Activated CD8-positive, alpha-beta memory T cell treated with anti-CD3 and anti-CD28 coated beads, Interleukin-2, amount 50 U/mL, for 1 hour (primary cell): ENCODE measurements around the gene TNRC6A.
"Not testable (repeated sequence)": the region's sequence is repeated elsewhere in the genome, so short reads cannot be mapped to it uniquely, and the experiment has no call there.

Source experiments
- DNase-seq: peaks from one replicate; pipeline ENCODE4 v3.0.0-alpha.2; 2020; ENCODE audit errors: extremely low read depth

Gene TNRC6A

GRCh38 chr16:24728011-24728410 is 1.4 kb upstream of the TNRC6A start:
- DNase-seq: no peak

DNA sequence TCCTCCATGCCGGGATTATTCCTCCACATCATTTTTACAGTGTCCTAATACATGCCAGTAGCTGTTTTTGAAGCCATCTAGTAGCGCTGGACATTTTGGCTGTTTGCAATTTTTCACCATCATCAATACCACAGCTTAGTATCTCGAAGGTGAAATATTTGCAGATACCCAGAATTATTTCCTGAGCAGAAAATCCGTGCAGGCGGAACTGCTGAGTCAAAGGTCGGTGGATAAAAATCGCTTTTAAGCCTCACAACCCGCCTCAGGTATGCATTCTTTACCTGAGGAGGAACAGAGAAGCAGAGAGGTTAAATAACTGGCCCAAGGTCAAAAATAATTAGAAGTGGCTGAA is 584 bp upstream of the TNRC6A start:
- DNase-seq: peak; percentile 13

- DNase-seq: no peak
These were observed 732 bp downstream of the TNRC6A start for GRCh38 chr16:24729951-24730815.

GRCh38 chr16:24730914-24731313 is 1.5 kb downstream of the TNRC6A start:
- DNase-seq: no peak

- no peak for DNase-seq
These were observed 2.4 kb downstream of the TNRC6A start for GRCh38 chr16:24731722-24732419.

GRCh38 chr16:24734382-24734781 is 4.9 kb downstream of the TNRC6A start:
- DNase-seq: no peak

DNA sequence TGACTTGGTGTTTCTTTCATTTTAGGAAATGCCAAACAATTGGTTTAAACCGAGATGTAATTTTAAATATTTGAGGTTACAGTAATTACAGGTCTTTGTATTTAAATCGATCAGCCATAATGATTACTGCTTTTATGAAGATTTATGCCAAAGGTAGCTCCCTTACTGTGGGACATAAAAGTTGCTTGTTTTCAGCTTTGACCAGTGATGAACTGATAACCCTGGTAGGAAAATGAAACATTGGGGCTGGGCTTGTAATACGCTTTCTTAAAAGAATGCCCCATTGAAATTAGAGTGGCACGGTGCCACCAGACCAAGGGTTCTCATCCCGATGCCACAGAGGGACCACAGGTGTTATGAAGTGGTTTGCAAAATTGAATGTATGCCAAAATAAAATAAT is 7.3 kb downstream of the TNRC6A start:
- no peak for DNase-seq

- no peak for DNase-seq
These were observed 8.0 kb downstream of the TNRC6A start for GRCh38 chr16:24737391-24737871.

DNA sequence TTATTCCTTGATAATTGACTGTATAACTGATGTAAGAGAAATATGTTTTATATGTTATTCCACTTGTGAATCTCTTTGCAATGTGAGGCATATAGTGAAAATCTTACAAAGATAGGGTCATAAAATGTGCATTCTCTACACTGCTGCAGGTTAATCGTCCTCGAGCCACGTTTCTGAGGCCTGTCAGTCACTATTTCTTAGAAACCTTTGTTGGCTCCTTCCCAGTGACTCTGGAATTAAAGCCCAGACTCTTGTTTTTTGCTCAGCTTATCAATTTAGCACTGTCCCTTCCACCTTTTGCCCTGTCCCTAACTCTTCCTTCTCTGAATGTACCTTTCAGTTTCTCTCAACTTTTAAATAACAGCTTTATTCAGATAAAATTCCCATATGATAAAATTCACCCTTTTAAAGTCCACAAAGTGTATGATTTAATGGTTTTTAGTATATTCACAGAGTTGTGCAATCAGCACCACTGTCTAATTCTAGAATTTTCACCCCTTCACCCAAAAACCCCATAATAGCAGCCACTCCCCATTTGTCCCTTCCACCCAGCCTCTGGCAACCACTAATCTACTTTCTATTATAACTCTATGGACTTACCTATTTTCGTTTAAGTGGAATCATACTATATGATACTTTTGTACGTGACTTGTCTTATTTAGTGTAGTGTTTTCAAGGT is 8.6 kb downstream of the TNRC6A start:
- DNase-seq: no peak

DNA sequence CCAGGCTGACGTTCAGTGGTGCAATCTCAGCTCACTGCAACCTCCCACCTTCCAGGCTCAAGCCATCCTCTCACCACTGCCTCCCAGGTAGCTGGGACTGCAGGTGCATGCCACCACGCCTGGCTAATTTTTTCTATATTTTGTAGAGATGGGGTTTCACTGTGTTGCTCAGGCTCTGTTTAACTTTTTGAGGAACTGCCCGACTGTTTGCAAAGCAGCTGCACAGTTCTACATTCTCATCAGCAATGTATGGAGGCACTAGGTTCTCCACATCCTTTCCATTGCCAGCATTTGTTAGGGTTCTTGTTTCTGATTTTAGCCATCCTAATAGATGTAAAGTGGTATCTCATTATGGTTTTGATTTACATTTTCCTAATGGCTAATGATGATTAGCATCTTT is 9.4 kb downstream of the TNRC6A start:
- no peak for DNase-seq

- DNase-seq: no peak
These were observed 12.4 kb downstream of the TNRC6A start for GRCh38 chr16:24741862-24742261.

DNA sequence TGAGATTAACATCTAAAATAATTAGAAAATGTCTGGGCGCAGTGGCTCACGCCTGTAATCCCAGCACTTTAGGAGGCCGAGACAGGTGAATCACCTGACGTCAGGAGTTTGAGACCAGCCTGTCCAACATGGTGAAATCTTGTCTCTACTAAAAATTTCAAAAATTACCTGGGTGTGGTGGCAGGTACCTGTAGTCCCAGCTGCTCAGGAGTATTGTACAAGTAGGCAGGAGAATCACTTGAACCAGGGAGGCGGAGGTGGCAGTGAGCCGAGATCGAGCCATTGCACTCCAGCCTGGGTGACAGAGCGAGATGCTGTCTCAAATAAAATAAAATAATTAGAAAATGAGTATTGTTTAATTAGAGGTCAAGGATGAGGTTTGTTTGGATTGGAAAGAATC is 13.2 kb downstream of the TNRC6A start:
- DNase-seq: not testable (repeated sequence)

- no peak for DNase-seq
These were observed 15.9 kb downstream of the TNRC6A start for GRCh38 chr16:24745391-24745790.

GRCh38 chr16:24745791-24746190 is 16.3 kb downstream of the TNRC6A start:
- no peak for DNase-seq

DNA sequence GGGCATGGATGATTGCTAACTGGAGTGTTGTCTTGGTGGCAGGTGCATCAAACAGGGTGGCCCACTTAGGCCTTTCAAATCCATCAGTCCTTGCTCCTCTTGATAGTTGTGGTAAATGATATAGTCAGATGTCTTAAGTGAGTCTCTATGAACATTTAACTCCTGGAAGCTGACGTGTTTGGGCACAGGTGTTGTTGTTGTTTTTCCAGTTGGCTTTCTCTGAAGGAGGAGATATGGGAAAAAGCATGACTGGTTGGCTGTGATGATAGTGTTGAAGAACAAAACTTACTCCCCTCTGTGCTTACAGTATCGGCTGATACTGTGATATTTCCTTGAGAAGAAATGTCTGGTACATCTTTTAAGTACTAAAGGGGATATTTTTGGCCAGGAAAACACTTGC is 18.0 kb downstream of the TNRC6A start:
- DNase-seq: no peak

DNA sequence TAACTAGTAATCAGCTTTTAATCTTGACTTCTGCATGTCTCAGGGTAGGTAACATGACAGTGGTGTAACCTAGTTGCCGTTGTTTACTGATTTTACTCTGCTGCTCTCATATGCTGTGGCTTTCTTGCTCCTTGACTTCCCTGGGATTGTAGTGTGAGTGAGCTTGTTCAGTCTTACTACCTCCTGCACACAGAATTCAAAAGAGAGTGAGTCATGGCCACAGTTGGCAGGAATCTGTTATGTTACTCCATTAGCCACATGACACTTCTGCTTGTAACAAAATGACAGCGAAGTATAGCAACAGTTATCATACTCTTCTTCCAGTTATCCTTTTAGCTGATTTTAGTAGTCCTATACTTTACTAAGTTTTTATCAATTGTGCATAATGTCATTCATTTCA is 18.8 kb downstream of the TNRC6A start:
- DNase-seq: no peak

DNA sequence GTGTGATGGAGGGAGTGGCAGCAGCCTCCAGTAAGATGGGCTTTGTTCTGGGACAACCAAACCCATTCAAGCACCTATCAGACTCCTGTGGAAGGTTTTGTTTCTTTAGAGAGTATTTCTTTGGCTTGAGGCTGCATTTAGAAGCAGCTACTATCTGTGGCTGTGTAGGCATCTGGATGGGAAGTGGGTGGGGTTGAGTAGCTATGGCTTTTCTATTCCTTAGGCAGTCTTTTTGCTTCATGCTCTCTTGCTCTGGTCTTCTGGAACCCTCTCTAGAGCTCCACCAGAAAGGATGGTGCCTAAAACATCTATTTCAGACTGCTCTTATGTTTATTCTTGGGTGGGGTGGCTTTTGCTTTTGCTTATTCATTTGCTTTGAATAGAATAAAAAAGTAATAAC is 19.9 kb downstream of the TNRC6A start:
- DNase-seq: no peak

DNA sequence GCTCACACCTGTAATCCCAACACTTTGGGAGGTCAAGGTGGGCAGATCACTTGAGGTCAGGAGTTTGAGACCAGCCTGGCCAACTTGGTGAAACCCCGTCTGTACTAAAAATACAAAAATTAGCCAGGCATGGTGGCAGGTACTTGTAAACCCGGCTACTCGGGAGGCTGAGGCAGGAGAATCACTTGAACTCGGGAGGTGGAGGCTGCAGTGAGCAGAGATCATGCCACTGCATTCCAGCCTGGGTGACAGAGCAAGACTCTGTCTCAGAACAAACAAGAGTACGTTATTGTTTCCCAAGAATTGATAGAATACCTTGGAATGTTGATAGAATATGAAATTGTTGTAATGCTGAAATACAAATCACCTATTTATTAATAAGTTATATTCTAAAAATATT is 20.4 kb downstream of the TNRC6A start:
- not testable (repeated sequence) for DNase-seq

DNA sequence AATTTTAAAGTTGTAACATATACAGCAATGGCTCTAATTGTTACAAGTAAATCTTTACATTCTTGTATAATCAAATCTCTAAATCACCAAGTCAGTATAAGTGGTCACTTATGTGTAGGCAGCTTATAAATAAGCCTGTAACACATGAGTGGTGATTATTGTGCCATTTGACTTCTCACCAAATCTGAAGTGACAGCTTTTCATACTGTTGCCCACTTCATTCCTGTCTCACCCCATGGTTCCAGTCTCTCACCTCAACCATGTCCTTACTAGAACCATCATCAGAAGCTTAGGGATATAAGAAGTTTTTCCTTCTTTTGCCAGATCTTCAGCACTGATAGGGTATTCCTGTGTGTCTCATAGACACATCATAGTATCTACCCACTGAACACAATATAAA is 23.5 kb downstream of the TNRC6A start:
- DNase-seq: no peak

DNA sequence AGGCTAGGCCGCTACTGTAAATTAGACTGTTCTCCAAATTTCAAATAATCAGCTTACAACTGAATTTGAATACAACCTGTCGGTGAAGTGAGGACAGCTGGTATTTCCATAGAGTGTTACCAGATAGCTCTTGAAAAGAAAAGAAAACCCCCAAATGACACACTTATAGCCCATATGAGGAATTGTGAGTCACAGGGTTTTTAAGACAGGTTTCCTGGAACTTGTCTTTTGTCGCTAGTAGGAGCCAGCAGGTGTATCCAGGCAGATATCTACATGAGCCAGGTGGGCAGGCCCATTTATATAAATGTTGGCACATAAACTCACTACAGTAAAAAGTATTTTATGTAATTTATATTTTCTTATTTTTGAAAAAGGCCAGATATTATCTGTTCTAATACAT is 24.0 kb downstream of the TNRC6A start:
- DNase-seq: no peak

DNA sequence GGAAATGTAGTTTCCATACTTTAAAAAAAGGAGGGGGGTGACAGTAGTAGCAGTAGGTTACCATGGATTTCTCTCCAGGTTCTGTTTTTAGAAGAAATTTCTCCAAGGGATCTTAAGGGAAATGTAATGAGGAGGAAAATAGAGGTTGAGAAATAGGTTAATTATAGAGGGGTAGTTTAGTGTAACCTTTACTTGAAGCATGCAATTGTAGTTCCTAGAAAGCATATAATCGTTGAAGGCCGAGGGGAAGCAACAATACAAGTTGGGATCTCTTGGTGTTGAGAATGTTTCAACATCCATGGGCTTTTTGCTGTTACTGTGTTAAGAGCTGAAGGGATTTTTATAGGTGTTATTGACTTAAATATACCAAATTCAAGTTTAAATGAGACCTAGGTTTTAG is 25.1 kb downstream of the TNRC6A start:
- no peak for DNase-seq

GRCh38 chr16:24755201-24755874 is 25.9 kb downstream of the TNRC6A start:
- no peak for DNase-seq
